Smooth muscle cell (in vitro differentiated cells): ENCODE results near the gene KLLN. TPM values are rescaled to one million over a fixed set of nuclear protein-coding genes. Genes with fewer than 3 reads are reported as not detected.

Experiments used
- DNase-seq: peaks from one replicate; lab custom pipeline; 2025; ENCODE audit not compliant: unreplicated experiment; lab: John Stamatoyannopoulos, UW
- H2AFZ ChIP-seq: fragments of 200-600 bp; sonication (generic); 2 replicates; pipeline ENCODE4 v1.6.0; 2016; ENCODE audit warnings: antibody characterized with exemption, low read depth, mild to moderate bottlenecking
- H3F3A ChIP-seq: fragments of 200-600 bp; sonication (generic); 2 replicates; pipeline ENCODE4 v1.6.0; 2017; ENCODE audit warnings: antibody characterized with exemption, low read depth
- H3K27ac ChIP-seq: fragments of 200-600 bp; sonication (generic); 2 replicates; pipeline ENCODE4 v1.5.1; 2016; ENCODE audit warnings: low read depth, mild to moderate bottlenecking
- H3K27me3 ChIP-seq: fragments of 200-600 bp; sonication (generic); 2 replicates; pipeline ENCODE4 v1.6.1; 2016; ENCODE audit warnings: low read depth, mild to moderate bottlenecking
- H3K36me3 ChIP-seq: fragments of 200-600 bp; sonication (generic); 2 replicates; pipeline ENCODE4 v1.5.1; 2016; ENCODE audit warnings: low read depth
- H3K4me1 ChIP-seq: fragments of 200-600 bp; sonication (generic); 2 replicates; pipeline ENCODE4 v1.5.1; 2016; ENCODE audit warnings: low read depth
- H3K4me2 ChIP-seq: fragments of 200-600 bp; sonication (generic); 2 replicates; pipeline ENCODE4 v1.6.0; 2016; ENCODE audit warnings: mild to moderate bottlenecking
- H3K4me3 ChIP-seq: fragments of 200-600 bp; sonication (generic); 2 replicates; pipeline ENCODE4 v1.5.1; 2016; ENCODE audit warnings: mild to moderate bottlenecking
- H3K79me2 ChIP-seq: fragments of 200-600 bp; sonication (generic); 2 replicates; pipeline ENCODE4 v1.6.0; 2016; ENCODE audit warnings: low read depth, mild to moderate bottlenecking
- H3K9ac ChIP-seq: fragments of 200-600 bp; sonication (generic); 2 replicates; pipeline ENCODE4 v1.6.0; 2016; ENCODE audit warnings: low read depth
- H3K9me3 ChIP-seq: fragments of 200-600 bp; sonication (generic); replicated peaks from 2 replicates; pipeline ENCODE4 v1.5.1; 2016; ENCODE audit warnings: low read depth
- H4K20me1 ChIP-seq: fragments of 200-600 bp; sonication (generic); 2 replicates; pipeline ENCODE4 v1.6.0; 2016; ENCODE audit warnings: low read depth
- CTCF ChIP-seq: fragments of 200-600 bp; sonication (generic); IDR thresholded peaks from 2 replicates; pipeline ENCODE4 v1.5.1; 2017; ENCODE audit warnings: borderline replicate concordance, mild to moderate bottlenecking, antibody characterized with exemption; ENCODE audit not compliant: insufficient read depth, poor library complexity, severe bottlenecking
- WGBS: methylation state at CpG from one replicate; pipeline ENCODE4 v1.1.7; 2016; ENCODE audit warnings: low lambda C conversion rate; 5-methylcytosine and 5-hydroxymethylcytosine counted together
- polyA plus RNA-seq: library from polyadenylated mRNA; unstranded; fragments of >200 nt; fragmentation: Nextera tagmentation; extraction: Ambion mirVana; gene quantifications from 2 replicates; pipeline ENCODE4 v1.2.1, GENCODE V29; 2016
- total RNA-seq: library from RNA; depleted of rRNA; stranded (reverse); fragments of >200 nt; gene quantifications from 2 replicates; pipeline ENCODE4 v1.2.3, GENCODE V29; 2014

The KLLN gene
- total and polyA plus RNA-seq, 2 experiments from 2014 or later = 0.18 TPM; not detected in 1

GRCh38 chr10:87868277-87868676 lies 4.9 kb upstream of the KLLN start:
- Histone ChIP-seq H3K36me3 (no peaks in the 10 kb centered on the region), H3K27me3 (no peaks in the 10 kb centered on the region), H3F3A (no peaks in the 10 kb centered on the region), H3K4me3 (peak overlapping the region; percentile 89), H3K79me2 (peaks cover 91% of the 10 kb centered on the region), H3K4me2 (peak overlapping the region; percentile 92), H3K27ac (no peak overlapping the region), H2AFZ (no peak overlapping the region), H3K4me1 (peaks cover 36% of the 10 kb centered on the region), H4K20me1 (peaks cover 91% of the 10 kb centered on the region), H3K9ac (peak overlapping the region; percentile 24), H3K9me3 (no peaks in the 10 kb centered on the region)
- TF ChIP-seq CTCF = no peak
- no peak for DNase-seq
- 32% methylated on average over 1 of the region's 1 CpG for whole genome bisulfite sequencing

DNA sequence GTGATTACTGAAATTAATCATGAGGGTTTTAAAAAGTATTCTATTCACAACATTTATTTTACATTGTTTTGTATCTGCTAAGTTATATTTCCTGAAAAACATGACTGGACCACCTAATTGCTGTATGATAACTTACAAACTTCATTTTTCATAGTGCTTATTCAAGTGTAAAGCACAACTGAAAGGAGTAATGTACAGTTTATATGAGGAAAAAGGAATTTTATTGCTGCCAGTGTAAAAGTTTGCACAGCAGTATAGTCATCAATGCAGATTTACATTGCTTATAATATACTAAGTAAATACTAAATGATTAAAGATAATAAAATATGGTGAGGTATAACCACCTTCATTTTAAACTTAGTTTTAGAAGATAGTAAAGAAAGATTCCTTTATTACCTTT lies 4.1 kb upstream of the KLLN start:
- Histone ChIP-seq H3K9ac (peak overlapping the region; percentile 75), H3K79me2 (peaks cover 83% of the 10 kb centered on the region), H3K9me3 (no peaks in the 10 kb centered on the region), H3K4me1 (peaks cover 36% of the 10 kb centered on the region), H3K4me2 (peak overlapping the region; percentile 92), H3K27me3 (no peaks in the 10 kb centered on the region), H2AFZ (no peak overlapping the region), H3K4me3 (peak overlapping the region; percentile 89), H3K36me3 (no peaks in the 10 kb centered on the region), H4K20me1 (peaks cover 83% of the 10 kb centered on the region), H3F3A (peaks cover 3% of the 10 kb centered on the region), H3K27ac (peak overlapping the region; percentile 16)
- DNase-seq = no peak
- TF ChIP-seq CTCF = no peak

DNA sequence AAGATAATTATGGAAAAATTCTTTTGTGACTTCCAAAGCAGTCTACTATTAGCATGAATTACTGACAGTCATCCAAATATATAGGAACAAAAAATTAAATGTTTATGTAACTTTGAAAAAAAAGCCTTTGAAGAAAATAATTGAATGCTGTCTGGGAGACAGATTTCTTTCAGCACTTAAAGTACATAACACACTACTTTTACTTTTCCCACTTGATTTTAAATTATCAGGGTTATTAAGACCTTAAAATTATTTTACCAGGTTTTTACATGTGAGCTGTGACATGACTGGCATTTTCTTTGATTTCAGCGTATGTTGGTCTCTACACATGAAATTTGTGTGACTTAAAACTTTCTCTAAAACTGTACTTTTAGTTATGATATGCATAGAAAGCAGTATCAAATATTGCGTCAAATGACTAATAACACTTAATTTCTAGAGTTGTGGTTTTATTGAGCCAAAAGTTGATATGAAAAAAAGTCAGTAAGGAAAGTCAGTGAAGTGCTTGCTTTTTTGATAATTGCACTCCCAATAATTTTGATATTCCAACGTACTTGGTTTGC lies 3.2 kb upstream of the KLLN start:
- Histone ChIP-seq H3K4me2 (peak overlapping the region; percentile 92), H3K27ac (peak overlapping the region; percentile 16), H2AFZ (no peak overlapping the region), H3K4me1 (peaks cover 36% of the 10 kb centered on the region), H4K20me1 (peaks cover 73% of the 10 kb centered on the region), H3K36me3 (no peaks in the 10 kb centered on the region), H3K79me2 (peaks cover 74% of the 10 kb centered on the region), H3K9ac (peak overlapping the region; percentile 75), H3F3A (peaks cover 8% of the 10 kb centered on the region), H3K4me3 (peak overlapping the region; percentile 89), H3K9me3 (no peaks in the 10 kb centered on the region), H3K27me3 (no peaks in the 10 kb centered on the region)
- 53% methylated on average over 3 of the region's 3 CpGs for WGBS
- TF ChIP-seq CTCF = no peak
- DNase-seq = no peak

- H3F3A ChIP-seq = peaks cover 14% of the 10 kb centered on the region
- peaks cover 62% of the 10 kb centered on the region for H3K79me2 ChIP-seq
- no peak overlapping the region for H2AFZ ChIP-seq
- no peaks in the 10 kb centered on the region for H3K36me3 ChIP-seq
- 15% methylated on average over 4 of the region's 4 CpGs for WGBS
- H3K9ac ChIP-seq = peak overlapping the region; percentile 75
- no peak for DNase-seq
- no peaks in the 10 kb centered on the region for H3K9me3 ChIP-seq
- peaks cover 62% of the 10 kb centered on the region for H4K20me1 ChIP-seq
- H3K27ac ChIP-seq = peak overlapping the region; percentile 22
- peak overlapping the region; percentile 89 for H3K4me3 ChIP-seq
- no peaks in the 10 kb centered on the region for H3K27me3 ChIP-seq
- H3K4me2 ChIP-seq = peak overlapping the region; percentile 92
- TF ChIP-seq CTCF = no peak
- H3K4me1 ChIP-seq = peaks cover 36% of the 10 kb centered on the region
Observed at GRCh38 chr10:87865241-87865881, 2.0 kb upstream of the KLLN start.
